HG03469 (cell line): ENCODE results near the gene IGF1.
A peak's percentile ranks its signal among the peaks of the same experiment; 100 is the strongest.

Experiments used
- ATAC-seq: cut with Tn5 transposase; IDR thresholded peaks from one replicate; pipeline ENCODE4 v1.9.1; 2021; ENCODE audit warnings: mild to moderate bottlenecking, moderate library complexity, moderate number of reproducible peaks; ENCODE audit not compliant: unreplicated experiment

IGF1 gene

GRCh38 chr12:102433304-102433703 is 47.1 kb downstream of the IGF1 start:
- ATAC-seq = no peak

- no peak for ATAC-seq
Observed at GRCh38 chr12:102430661-102431060, 49.7 kb downstream of the IGF1 start.

GRCh38 chr12:102429211-102430154 is 50.9 kb downstream of the IGF1 start:
- ATAC-seq = no peak

GRCh38 chr12:102427543-102427941 is 52.8 kb downstream of the IGF1 start:
- no peak for ATAC-seq

- no peak for ATAC-seq
Observed at GRCh38 chr12:102426599-102427542, 53.5 kb downstream of the IGF1 start.

GRCh38 chr12:102425109-102426039 is 55.0 kb downstream of the IGF1 start:
- no peak for ATAC-seq

GRCh38 chr12:102423462-102423861 is 56.9 kb downstream of the IGF1 start:
- no peak for ATAC-seq

- no peak for ATAC-seq
Observed at GRCh38 chr12:102421802-102422583, 58.4 kb downstream of the IGF1 start.

- no peak for ATAC-seq
Observed at GRCh38 chr12:102419094-102419764, 61.1 kb downstream of the IGF1 start.

- no peak for ATAC-seq
Observed at GRCh38 chr12:102417055-102417454, 63.3 kb downstream of the IGF1 start.

DNA sequence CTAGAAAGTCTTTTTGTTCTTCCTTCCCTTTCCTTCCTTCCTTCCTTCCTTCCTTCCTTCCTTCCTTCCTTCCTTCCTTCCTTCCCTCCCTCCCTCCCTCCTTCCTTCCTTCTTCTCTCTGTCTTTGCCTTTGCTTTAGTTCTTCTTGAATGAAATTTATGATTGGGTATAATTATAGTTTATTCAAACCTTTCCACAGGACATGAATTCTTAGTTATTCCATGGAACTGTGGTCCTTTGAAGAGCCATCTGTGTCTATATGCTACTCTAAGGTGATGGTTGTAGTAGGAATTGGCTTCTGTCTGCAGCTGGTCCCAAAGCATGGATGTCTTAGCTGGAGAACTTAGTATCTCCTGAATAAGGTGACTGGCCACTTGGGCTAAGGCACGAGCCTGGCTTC is 64.8 kb downstream of the IGF1 start:
- no peak for ATAC-seq

- ATAC-seq = no peak
Observed at GRCh38 chr12:102413396-102413795, 67.0 kb downstream of the IGF1 start.

- no peak for ATAC-seq
Observed at GRCh38 chr12:102410511-102410910, 69.9 kb downstream of the IGF1 start.

DNA sequence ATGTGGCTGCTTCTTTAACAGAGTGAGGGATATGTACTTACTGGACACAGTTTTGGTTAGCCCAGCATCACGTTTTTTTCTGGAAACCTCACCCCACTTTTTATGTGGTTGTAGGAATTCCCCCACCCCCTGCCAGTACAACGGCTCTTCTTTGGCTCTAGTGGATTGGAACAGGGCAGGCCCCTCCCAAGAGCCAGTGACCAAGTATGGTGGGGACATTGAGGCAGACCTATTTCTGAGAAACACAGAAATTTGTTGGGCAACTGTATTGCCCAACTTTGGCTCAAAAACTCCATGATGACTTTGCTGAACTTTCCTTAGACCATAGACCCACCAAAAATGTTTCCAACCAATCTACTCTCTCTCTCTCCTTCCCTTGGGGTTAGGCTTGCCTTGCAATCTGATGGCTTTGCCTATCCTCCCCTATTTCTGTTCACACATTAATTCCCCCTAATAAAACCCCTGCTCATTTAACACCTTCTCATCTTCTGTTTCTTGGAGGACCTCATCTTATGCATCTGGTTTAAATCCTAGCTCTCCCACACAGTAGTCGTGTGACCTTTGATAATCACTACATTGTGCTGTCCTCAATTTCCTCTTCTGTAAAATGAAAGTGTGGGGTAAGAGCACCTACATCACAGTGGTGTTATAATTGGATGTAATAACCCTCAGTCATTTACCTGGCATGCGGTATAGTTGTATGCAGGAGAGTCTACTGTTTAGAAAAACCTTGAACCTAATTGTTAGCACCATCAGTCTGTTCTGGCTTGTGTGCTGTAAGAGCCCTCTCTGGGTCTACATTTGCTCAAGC is 71.7 kb downstream of the IGF1 start:
- ATAC-seq = no peak

DNA sequence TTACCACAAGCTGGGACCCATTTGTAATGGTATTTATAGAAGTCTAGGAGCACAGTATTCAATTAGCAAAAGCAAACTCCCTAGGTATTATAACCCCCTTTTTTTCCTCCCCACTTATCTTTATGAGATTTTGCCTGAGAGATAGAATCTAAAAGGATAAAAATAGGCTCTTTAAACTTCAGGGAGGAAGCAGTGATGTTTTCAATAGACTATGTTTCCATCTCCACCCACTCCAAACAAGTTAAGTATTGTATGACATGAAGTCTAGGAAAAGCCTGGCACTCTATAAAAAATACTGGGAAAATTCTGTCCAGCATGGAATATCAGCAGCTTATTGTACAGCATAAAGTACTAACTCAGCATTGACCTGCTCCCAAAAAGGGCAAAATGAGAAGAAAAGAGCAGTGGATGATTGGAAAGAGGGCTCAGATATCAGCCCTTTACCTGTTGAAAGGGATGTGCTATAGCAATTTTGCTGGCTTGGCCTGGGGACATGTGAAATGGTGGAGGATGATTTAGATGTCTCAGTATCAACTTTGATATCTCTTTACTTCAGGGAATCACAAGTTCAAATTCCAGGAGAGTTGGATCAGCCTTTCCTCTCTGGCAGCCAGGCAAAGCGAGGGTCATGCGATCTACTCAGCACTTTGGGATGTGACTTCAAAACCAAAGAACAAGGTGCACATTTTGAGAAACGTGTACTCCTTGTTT is 72.4 kb downstream of the IGF1 start:
- no peak for ATAC-seq

DNA sequence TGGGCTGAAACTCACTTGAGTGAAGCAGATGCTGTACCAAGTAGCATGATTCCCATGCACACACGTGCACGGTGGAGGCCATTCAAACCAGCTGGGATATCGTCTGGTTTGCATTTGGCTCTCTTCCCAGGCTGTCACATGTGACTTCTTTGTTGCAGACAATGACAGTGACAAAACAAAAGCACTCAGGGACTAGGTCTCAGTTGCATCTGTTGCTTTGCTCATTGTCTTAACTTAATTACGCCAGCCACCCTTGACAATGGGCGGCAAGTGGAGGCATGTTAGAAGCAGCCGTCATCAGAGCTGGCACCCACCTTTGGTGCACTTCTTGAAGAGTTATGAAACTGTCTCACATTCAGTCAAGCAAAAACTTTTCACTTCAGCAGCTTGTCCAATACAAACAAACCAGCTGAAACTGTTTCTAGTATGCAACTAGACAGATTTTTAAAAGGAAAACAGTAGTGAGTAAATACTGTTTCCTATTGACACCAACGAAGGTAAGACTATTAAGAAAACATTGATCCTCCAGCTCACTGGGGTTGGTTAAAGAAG is 74.3 kb downstream of the IGF1 start:
- ATAC-seq = peak; percentile 56

- ATAC-seq = no peak
Observed at GRCh38 chr12:102401087-102401486, 79.3 kb downstream of the IGF1 start.
